Measurements from ENCODE around the gene ZBTB34.

ZBTB34 gene

GRCh38 chr9:126854734-126855133, 5.7 kb upstream of the ZBTB34 start:
- Histone ChIP-seq H3K27me3 (ENCODE audit: control insufficient read depth, low read length) (peaks cover 44% of the 10 kb centered on the region), H3K4me3 (ENCODE audit: low read length) (no peak overlapping the region), H3K4me1 (ENCODE audit: control insufficient read depth, low read length) (peaks cover 6% of the 10 kb centered on the region), H3F3A (ENCODE audit: control insufficient read depth, insufficient read depth) (no peaks in the 10 kb centered on the region), H3K9me2 (replicated peaks; ENCODE audit: control insufficient read depth, low read length) (no peaks in the 10 kb centered on the region), H3K36me3 (ENCODE audit: control insufficient read depth, low read length) (no peaks in the 10 kb centered on the region), H3K27ac (ENCODE audit: low read depth, low read length) (no peak overlapping the region), H3K9me3 (ENCODE audit: control insufficient read depth, insufficient read depth, low read length) (no peaks in the 10 kb centered on the region), H3K4me2 (ENCODE audit: low read length) (no peak overlapping the region), H4K20me1 (ENCODE audit: control insufficient read depth, insufficient read depth, low read depth, low read length) (no peaks in the 10 kb centered on the region), H3K79me2 (ENCODE audit: control insufficient read depth, low read length) (no peaks in the 10 kb centered on the region)
- no peak for TF ChIP-seq CTCF (IDR thresholded peaks at IDR 0.05; ENCODE audit: low read depth, low read length, poor library complexity, severe bottlenecking)
- TF ChIP-seq EZH2phosphoT487 (IDR thresholded peaks at IDR 0.05; ENCODE audit: borderline replicate concordance, low read length) = no peak

- Histone ChIP-seq H3F3A (ENCODE audit: control insufficient read depth, insufficient read depth) (peaks cover 2% of the 10 kb centered on the region; the same call in 1 of the 2 replicates), H3K4me3 (ENCODE audit: low read length) (no peak overlapping the region), H3K4me2 (ENCODE audit: low read length) (no peak overlapping the region), H3K27me3 (ENCODE audit: control insufficient read depth, low read length) (peaks cover 41% of the 10 kb centered on the region), H3K79me2 (ENCODE audit: control insufficient read depth, low read length) (peaks cover 6% of the 10 kb centered on the region), H3K36me3 (ENCODE audit: control insufficient read depth, low read length) (no peaks in the 10 kb centered on the region), H3K9me3 (ENCODE audit: control insufficient read depth, insufficient read depth, low read length) (no peaks in the 10 kb centered on the region), H3K9me2 (replicated peaks; ENCODE audit: control insufficient read depth, low read length) (no peaks in the 10 kb centered on the region), H3K27ac (ENCODE audit: low read depth, low read length) (no peak overlapping the region), H3K4me1 (ENCODE audit: control insufficient read depth, low read length) (peaks cover 12% of the 10 kb centered on the region), H4K20me1 (ENCODE audit: control insufficient read depth, insufficient read depth, low read depth, low read length) (no peaks in the 10 kb centered on the region)
- TF ChIP-seq CTCF (IDR thresholded peaks at IDR 0.05; ENCODE audit: low read depth, low read length, poor library complexity, severe bottlenecking) (no peak), EZH2phosphoT487 (IDR thresholded peaks at IDR 0.05; ENCODE audit: borderline replicate concordance, low read length) (no peak)
Measured at GRCh38 chr9:126856326-126856877, 4.0 kb upstream of the ZBTB34 start.

GRCh38 chr9:126857261-126857960, 3.0 kb upstream of the ZBTB34 start:
- Histone ChIP-seq H3K36me3 (ENCODE audit: control insufficient read depth, low read length) (peaks cover 3% of the 10 kb centered on the region; the same call in 1 of the 2 replicates), H3K27me3 (ENCODE audit: control insufficient read depth, low read length) (peaks cover 32% of the 10 kb centered on the region), H4K20me1 (ENCODE audit: control insufficient read depth, insufficient read depth, low read depth, low read length) (peaks cover 4% of the 10 kb centered on the region; the same call in 1 of the 2 replicates), H3K9me2 (replicated peaks; ENCODE audit: control insufficient read depth, low read length) (no peaks in the 10 kb centered on the region), H3K4me1 (ENCODE audit: control insufficient read depth, low read length) (peaks cover 22% of the 10 kb centered on the region), H3K9me3 (ENCODE audit: control insufficient read depth, insufficient read depth, low read length) (no peaks in the 10 kb centered on the region), H3K4me2 (ENCODE audit: low read length) (no peak overlapping the region), H3F3A (ENCODE audit: control insufficient read depth, insufficient read depth) (peaks cover 12% of the 10 kb centered on the region), H3K79me2 (ENCODE audit: control insufficient read depth, low read length) (peaks cover 16% of the 10 kb centered on the region), H3K27ac (ENCODE audit: low read depth, low read length) (no peak overlapping the region), H3K4me3 (ENCODE audit: low read length) (no peak overlapping the region)
- TF ChIP-seq CTCF (IDR thresholded peaks at IDR 0.05; ENCODE audit: low read depth, low read length, poor library complexity, severe bottlenecking) (no peak), EZH2phosphoT487 (IDR thresholded peaks at IDR 0.05; ENCODE audit: borderline replicate concordance, low read length) (no peak)

All from DOHH2 (cell line).